GM18873 (cell line): ENCODE data around the gene PSD2.

Experiments
- ATAC-seq: cut with Tn5 transposase; IDR thresholded peaks from one replicate; pipeline ENCODE4 v1.9.1; 2021; ENCODE audit warnings: mild to moderate bottlenecking, moderate library complexity, moderate number of reproducible peaks; ENCODE audit not compliant: unreplicated experiment, low FRiP score

PSD2 gene

GRCh38 chr5:139795074-139796001 is at the start of gene PSD2:
TSS of gene PSD2 (plus strand) at chr5:139795808. CDS start at chr5:139809441, 13,633 bp downstream.
- ATAC-seq = no peak

GRCh38 chr5:139746691-139747582 is 48.7 kb upstream of the PSD2 start:
- no peak for ATAC-seq

GRCh38 chr5:139747583-139748504 is 47.8 kb upstream of the PSD2 start:
- no peak for ATAC-seq

DNA sequence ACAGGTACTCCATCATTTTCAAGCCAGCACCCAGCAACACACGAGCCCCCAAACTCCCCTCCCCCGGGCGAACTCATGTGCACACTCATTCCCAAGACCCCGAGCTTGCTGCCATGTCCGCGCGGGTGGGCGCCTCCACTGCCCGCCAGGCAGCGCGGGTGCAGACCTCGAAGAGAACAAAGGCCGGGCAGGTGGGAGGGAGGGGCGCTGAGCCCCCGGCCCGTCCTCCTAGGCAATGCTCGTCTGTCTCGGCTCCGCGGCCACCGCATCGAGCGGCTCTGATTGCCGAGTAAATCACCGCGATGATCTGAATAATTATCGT is 47.1 kb upstream of the PSD2 start:
- ATAC-seq = no peak

- ATAC-seq = no peak
Observed at GRCh38 chr5:139749242-139749641, 46.4 kb upstream of the PSD2 start.

- ATAC-seq = no peak
Observed at GRCh38 chr5:139751236-139751635, 44.4 kb upstream of the PSD2 start.

DNA sequence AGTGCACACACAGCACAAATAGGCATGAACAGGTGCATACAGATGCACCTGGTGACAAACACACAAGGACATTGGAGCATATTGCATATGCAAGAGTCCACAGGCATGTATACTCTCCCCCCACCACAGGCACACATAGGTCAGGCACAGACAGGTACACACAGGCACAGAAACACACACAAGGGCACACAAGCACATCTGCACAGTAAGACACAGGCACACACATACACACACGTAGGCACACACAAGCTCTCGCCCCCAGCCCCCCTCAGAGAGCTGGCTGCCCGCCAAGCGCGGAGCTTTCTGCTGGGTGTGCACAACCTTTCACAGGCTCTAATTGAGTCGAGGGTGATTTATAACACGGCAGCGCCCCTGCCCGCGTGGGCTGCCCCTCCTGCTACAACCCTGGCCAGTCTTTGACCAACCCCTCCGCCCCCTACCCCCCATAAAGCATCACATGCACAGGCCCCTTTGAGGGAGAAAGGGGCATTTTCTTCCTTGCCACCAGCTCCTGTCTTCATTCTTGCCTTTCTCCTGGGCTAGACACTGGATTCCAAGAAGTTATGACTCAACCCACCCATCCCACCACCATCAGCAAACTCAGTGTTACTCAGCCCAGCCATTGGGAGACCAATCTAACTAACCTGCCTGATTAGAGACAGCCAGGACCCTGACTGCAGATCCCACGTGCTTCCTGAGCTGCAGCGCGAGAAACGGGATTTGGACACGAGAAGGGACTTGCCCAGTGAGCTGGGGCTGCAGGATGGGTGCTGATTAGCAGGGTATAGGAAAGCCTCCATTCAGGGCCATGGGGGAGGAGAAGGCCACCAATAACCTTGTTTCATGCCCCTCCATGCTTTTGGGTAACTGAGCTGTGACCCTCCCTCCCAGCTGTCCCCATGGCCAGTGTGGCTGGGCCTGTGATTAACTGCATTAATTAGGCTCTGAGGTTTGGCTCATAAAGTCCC is 42.8 kb upstream of the PSD2 start:
- ATAC-seq = no peak

DNA sequence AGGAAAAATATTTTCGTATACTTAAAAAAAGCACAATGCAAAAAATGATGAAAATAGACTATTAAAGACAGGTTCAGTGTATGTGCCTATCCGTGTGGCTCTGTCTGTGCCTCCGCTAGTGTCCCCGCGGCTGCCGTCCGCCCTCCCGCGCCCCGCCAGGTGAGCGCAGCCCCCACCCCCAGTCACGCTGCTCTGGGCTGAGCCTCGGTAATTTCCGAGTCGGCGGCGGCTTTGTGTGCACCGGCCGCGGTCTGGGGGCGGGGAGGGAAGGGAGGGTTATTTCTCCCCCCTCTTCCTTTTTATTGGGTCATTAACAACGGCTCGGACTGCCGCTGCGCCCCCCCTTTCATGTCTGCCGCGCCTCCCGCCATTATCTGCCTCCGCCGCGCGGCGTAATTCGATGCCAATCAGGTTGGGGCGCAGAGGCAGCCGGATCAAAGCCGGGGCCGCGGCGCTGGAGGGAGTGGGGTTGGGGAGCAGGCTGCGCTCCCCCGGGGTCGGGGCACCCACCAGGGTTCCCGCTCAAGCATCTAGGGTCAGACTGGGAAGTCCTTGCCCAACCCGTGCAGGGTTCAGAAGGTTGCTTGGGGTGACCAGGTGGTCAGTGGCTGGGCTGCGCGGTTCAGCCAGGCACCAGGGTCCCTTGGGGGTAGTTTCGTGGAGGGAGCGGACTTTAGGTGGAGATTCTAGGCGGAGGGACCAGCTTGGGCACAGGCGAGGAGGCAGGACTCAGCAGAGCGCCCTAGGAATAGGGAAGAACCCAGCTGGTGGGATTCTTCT is 39.5 kb upstream of the PSD2 start:
- ATAC-seq = no peak

- no peak for ATAC-seq
Observed at GRCh38 chr5:139756971-139757370, 38.6 kb upstream of the PSD2 start.

DNA sequence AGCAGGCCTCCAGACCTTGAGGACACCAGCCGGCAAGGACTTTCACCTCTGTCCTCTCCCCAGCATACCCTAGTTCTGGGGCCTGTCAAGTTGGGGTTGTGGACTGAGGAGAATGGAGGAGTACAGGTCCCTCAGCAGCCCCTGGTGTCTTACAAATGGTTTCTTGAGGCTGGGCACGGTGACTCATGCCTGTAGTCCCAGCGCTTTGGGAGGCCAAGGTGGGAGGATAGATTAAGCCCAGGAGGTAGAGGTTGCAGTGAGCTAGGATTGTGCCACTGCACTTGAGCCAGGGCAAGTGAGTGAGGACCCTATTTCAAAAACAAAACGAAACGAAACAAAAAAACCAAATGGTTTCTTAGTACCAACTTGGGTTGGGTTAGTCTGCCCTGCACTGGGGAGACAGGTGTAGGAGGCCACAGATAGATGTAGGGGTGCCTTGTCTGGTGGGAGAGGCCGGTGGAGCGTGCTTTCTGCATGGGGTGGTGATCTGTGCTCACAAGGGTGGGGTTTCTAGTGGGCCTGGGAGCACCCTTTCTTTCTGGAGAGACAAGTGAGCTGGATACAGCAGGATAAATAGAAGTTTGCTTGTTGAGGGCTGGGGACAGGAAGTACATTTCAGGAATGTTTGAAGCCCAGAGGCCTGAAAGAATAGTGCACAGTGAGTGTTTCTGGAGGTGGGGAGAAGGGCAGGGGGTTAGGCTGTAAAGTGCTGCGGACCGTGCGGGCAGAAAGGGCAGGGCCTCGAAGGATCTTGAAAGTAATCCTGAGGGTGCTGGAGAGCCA is 37.7 kb upstream of the PSD2 start:
- no peak for ATAC-seq

GRCh38 chr5:139758510-139759075 is 37.0 kb upstream of the PSD2 start:
- ATAC-seq = no peak

GRCh38 chr5:139759219-139759721 is 36.3 kb upstream of the PSD2 start:
- no peak for ATAC-seq

DNA sequence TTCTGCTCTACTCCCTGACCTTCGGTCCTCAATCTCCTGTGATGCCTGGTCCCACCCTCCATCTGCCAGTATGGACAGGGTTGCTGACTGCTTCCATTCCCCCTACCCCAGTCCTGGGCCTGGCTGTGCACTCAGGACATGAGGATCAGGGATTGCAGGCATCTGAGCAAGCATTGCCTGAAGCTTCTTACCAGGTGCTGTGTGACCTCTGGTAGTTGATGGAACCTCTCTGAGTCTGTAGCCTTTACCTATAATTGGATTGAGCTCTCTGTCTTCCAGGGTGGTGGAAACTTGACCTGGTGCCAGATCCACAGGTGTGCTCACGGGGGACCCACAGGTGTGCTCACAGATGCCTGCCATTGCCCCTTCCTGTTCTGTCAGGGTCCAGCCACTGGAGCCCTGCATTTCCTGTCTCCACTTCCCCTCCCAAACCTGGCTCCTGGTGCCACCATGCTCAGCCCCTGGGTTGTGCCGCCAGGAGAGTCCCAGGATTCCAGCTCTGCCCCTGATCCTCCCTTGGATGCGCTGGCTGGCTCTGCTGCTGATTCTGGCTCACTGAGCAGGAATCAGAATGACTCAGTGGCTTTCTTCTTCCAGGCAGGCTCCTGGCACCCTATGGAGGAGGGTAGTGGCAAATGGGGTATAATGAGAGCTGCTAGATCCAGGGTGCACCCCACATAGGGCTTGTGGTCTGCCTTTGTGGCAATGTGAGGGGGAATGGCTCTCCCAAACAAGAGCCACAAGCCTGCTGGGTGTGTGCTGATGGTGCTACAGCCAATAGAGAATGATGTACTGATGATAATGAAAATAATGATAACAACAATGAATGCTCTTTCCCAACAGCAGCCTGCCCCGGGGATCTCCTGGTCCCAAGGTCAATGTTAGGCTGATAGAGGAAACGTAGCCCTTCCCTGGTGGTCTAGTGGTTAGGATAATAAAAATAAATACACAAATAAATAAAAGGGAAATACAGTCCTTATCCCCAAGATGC is 35.2 kb upstream of the PSD2 start:
- no peak for ATAC-seq

- ATAC-seq = no peak
Observed at GRCh38 chr5:139761057-139761450, 34.6 kb upstream of the PSD2 start.

- no peak for ATAC-seq
Observed at GRCh38 chr5:139761501-139761900, 34.1 kb upstream of the PSD2 start.

DNA sequence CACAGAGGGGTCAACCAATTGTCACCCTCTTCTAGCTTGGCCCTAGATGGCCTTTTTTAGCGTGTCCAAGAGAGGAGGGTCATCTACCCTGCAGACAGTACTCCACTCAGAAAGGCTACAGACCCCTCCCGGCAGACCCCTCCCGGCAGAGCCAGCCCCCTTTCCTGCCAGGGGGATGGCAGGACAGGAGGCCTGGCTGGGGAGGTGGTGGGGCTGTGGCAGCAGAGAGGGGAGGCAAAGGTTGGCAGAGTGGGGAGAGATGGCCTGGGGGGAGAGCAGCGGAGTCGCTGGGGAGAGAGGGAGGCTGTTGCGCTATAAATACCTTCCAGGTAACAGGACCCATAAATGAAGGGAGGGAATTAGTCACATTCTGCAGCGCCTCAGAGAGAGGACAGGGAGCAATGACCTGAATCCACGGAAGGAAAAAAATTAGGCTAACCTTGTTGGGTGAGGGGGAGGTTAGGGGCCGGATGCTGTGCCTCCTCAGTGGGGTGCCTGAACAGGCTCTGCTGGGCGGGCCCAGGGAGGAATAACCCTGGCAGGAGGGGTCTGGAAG is 32.9 kb upstream of the PSD2 start:
- ATAC-seq = no peak
